IMR-90 (cell line): Measurements from ENCODE around the gene C8A. TPM values are rescaled to one million over a fixed set of nuclear protein-coding genes. Genes with fewer than 3 reads are reported as not detected.

Source experiments
- ATAC-seq: fragments of 200-7000 bp; cut with Tn5 transposase; 2 replicates; pipeline ENCODE4 v1.9.1; 2020; ENCODE audit warnings: low read depth, mild to moderate bottlenecking, moderate library complexity
- BruUV-seq: library from RNA; stranded (reverse); fragments of 400-500 nt; replicated peaks from 2 replicates; lab custom pipeline; 2021; lab: Mats Ljungman, UMichigan
- CTCF ChIA-PET: fragments of 300-600 bp; formaldehyde crosslinking; extraction: SDS; loops from one replicate; lab custom pipeline; 2021; ENCODE audit warnings: antibody characterized with exemption; lab: Yijun Ruan, JAX
- POLR2A ChIA-PET: fragments of 300-600 bp; sonication (Branson Sonifier 250); formaldehyde crosslinking; loops from one replicate; lab custom pipeline; 2022; ENCODE audit warnings: antibody characterized with exemption; ENCODE audit not compliant: unreplicated experiment; lab: Charles Lee
- DNase-seq: peaks from one replicate; pipeline ENCODE4 v3.0.0; 2013
- H2AFZ ChIP-seq: replicated peaks from 2 replicates; pipeline ENCODE3; 2013; ENCODE audit warnings: low read length, mild to moderate bottlenecking; ENCODE audit not compliant: poor library complexity
- H2AK5ac ChIP-seq: 2 replicates; pipeline ENCODE4 v1.6.1; 2013; ENCODE audit warnings: low read depth, low read length, inconsistent platforms
- H2AK9ac ChIP-seq: replicated peaks from 2 replicates; pipeline ENCODE3; 2013; ENCODE audit warnings: mild to moderate bottlenecking, low read depth, low read length, moderate library complexity; ENCODE audit not compliant: poor library complexity
- H2BK120ac ChIP-seq: 2 replicates; pipeline ENCODE4 v1.6.1; 2013; ENCODE audit warnings: low read depth, low read length, inconsistent platforms
- H2BK15ac ChIP-seq: 3 replicates; pipeline ENCODE4 v1.6.1; 2013; ENCODE audit warnings: low read depth, low read length, inconsistent platforms
- H2BK20ac ChIP-seq: 2 replicates; pipeline ENCODE4 v1.6.1; 2013; ENCODE audit warnings: low read depth, mild to moderate bottlenecking, inconsistent platforms, low read length, moderate library complexity
- H2BK5ac ChIP-seq: 2 replicates; pipeline ENCODE4 v1.6.1; 2013; ENCODE audit warnings: mild to moderate bottlenecking, low read depth, low read length, inconsistent platforms; ENCODE audit not compliant: poor library complexity, severe bottlenecking
- H3K14ac ChIP-seq: replicated peaks from 2 replicates; pipeline ENCODE4 v1.6.1; 2013; ENCODE audit warnings: low read depth, low read length, inconsistent platforms
- H3K18ac ChIP-seq: 2 replicates; pipeline ENCODE4 v1.6.1; 2013; ENCODE audit warnings: low read depth, low read length, control low read depth
- H3K23ac ChIP-seq: 2 replicates; pipeline ENCODE4 v1.6.1; 2013; ENCODE audit warnings: low read depth, low read length, inconsistent platforms
- H3K27ac ChIP-seq: 2 replicates; pipeline ENCODE4 v1.5.1; 2013; ENCODE audit warnings: mild to moderate bottlenecking, control low read depth, low read length; ENCODE audit not compliant: insufficient read depth
- H3K27me3 ChIP-seq: 2 replicates; pipeline ENCODE4 v1.6.1; 2013; ENCODE audit warnings: low read length; ENCODE audit not compliant: control insufficient read depth, insufficient read depth
- H3K36me3 ChIP-seq: 2 replicates; pipeline ENCODE4 v1.6.1; 2013; ENCODE audit warnings: low read length, mixed read lengths; ENCODE audit not compliant: control insufficient read depth, insufficient read depth
- H3K4ac ChIP-seq: 2 replicates; pipeline ENCODE4 v1.6.1; 2013; ENCODE audit warnings: low read depth, low read length, inconsistent platforms
- H3K4me1 ChIP-seq: 2 replicates; pipeline ENCODE4 v1.6.1; 2013; ENCODE audit warnings: low read length, mixed read lengths; ENCODE audit not compliant: control insufficient read depth, insufficient read depth
- H3K4me2 ChIP-seq: 2 replicates; pipeline ENCODE4 v1.6.1; 2013; ENCODE audit warnings: low read depth, mild to moderate bottlenecking, control low read depth, low read length, moderate library complexity
- H3K4me3 ChIP-seq: 2 replicates; pipeline ENCODE4 v1.5.1; 2013; ENCODE audit warnings: low read depth, mild to moderate bottlenecking, control low read depth, low read length, moderate library complexity; ENCODE audit not compliant: insufficient read depth
- H3K56ac ChIP-seq: 2 replicates; pipeline ENCODE4 v1.6.1; 2013; ENCODE audit warnings: low read length, inconsistent platforms; ENCODE audit not compliant: insufficient read depth; ENCODE audit errors: extremely low read depth
- H3K79me1 ChIP-seq, 2 experiments: 2 replicates each; pipeline ENCODE4 v1.6.1; 2013; ENCODE audit warnings: low read length in 2 of 2, inconsistent platforms in 1 of 2, low read depth in 1 of 2
- H3K9ac ChIP-seq: 2 replicates; pipeline ENCODE4 v1.6.1; 2013; ENCODE audit warnings: low read depth, low read length, control low read depth
- H3K9me1 ChIP-seq: 2 replicates; pipeline ENCODE4 v1.6.1; 2013; ENCODE audit warnings: low read length, inconsistent platforms; ENCODE audit not compliant: insufficient read depth
- H3K9me3 ChIP-seq: 2 replicates; pipeline ENCODE4 v1.6.1; 2013; ENCODE audit warnings: low read length; ENCODE audit not compliant: control insufficient read depth, insufficient read depth
- H4K20me1 ChIP-seq: 2 replicates; pipeline ENCODE4 v1.6.1; 2013; ENCODE audit warnings: low read length, inconsistent platforms; ENCODE audit not compliant: insufficient read depth
- H4K5ac ChIP-seq: 2 replicates; pipeline ENCODE4 v1.6.1; 2013; ENCODE audit warnings: mild to moderate bottlenecking, low read depth, low read length, control low read depth
- H4K8ac ChIP-seq, 2 experiments: 2 replicates each; pipeline ENCODE4 v1.6.1; 2013; ENCODE audit warnings: low read depth in 2 of 2, low read length in 2 of 2, control low read depth in 1 of 2, inconsistent platforms in 1 of 2
- H4K91ac ChIP-seq: 2 replicates; pipeline ENCODE4 v1.6.1; 2013; ENCODE audit warnings: low read depth, low read length, inconsistent platforms; ENCODE audit not compliant: insufficient read depth
- CEBPB ChIP-seq: IDR thresholded peaks from 2 replicates; pipeline ENCODE4 v1.6.1; 2012; ENCODE audit warnings: low read depth, low read length, improper control_type of control experiment
- CHD1 ChIP-seq: IDR thresholded peaks from 2 replicates; pipeline ENCODE4 v1.6.1; 2012; ENCODE audit warnings: low read depth, low read length, improper control_type of control experiment
- CTCF ChIP-seq: conservative IDR thresholded peaks from 2 replicates; pipeline ENCODE4 v1.5.1; 2012; ENCODE audit warnings: mild to moderate bottlenecking, low read depth, low read length, improper control_type of control experiment
- ELK1 ChIP-seq: fragments of 150-350 bp; IDR thresholded peaks from 2 replicates; pipeline ENCODE4 v1.6.1; 2016; ENCODE audit warnings: low read depth, mild to moderate bottlenecking, low read length, moderate library complexity, borderline replicate concordance
- MAZ ChIP-seq: IDR thresholded peaks from 2 replicates; pipeline ENCODE4 v1.6.1; 2012; ENCODE audit warnings: low read depth, mild to moderate bottlenecking, low read length, improper control_type of control experiment, moderate library complexity, borderline replicate concordance
- MXI1 ChIP-seq: IDR thresholded peaks from 2 replicates; pipeline ENCODE4 v1.6.1; 2012; ENCODE audit warnings: low read depth, mild to moderate bottlenecking, low read length, moderate library complexity, borderline replicate concordance
- POLR2A ChIP-seq: IDR thresholded peaks from 2 replicates; pipeline ENCODE4 v1.6.1; 2012; ENCODE audit warnings: mild to moderate bottlenecking, low read depth, low read length
- RCOR1 ChIP-seq: IDR thresholded peaks from 2 replicates; pipeline ENCODE4 v1.6.1; 2012; ENCODE audit warnings: mild to moderate bottlenecking, low read length, improper control_type of control experiment; ENCODE audit not compliant: insufficient replicate concordance
- RFX5 ChIP-seq: IDR thresholded peaks from 2 replicates; pipeline ENCODE4 v1.8.0; 2012; ENCODE audit warnings: low read depth, mild to moderate bottlenecking, low read length, moderate library complexity
- SMC3 ChIP-seq: fragments of 150-350 bp; IDR thresholded peaks from 2 replicates; pipeline ENCODE4 v1.6.1; 2016; ENCODE audit warnings: low read depth, mild to moderate bottlenecking, antibody characterized with exemption, low read length, moderate library complexity
- WGBS, 2 experiments: methylation state at CpG; one replicate each; pipeline versions ENCODE4 v1.1.5 to v1.1.7; 2013; ENCODE audit warnings: missing lambda C conversion rate in 2 of 2; ENCODE audit not compliant: insufficient read length in 1 of 2; ENCODE audit errors: extremely low coverage in 2 of 2; 5-methylcytosine and 5-hydroxymethylcytosine counted together
- dilution Hi-C: fragments of 300-500 bp; cut with HindIII; formaldehyde crosslinking; loops from one replicate; pipeline ENCODE4 v1.14.3; 2018; ENCODE audit warnings: low sequenced_read_pairs; ENCODE audit not compliant: unreplicated experiment
- in situ Hi-C: fragments of 300-500 bp; cut with MboI; formaldehyde crosslinking; loops from 3 replicates; pipeline ENCODE4 v1.14.3; 2019; ENCODE audit warnings: low sequenced_read_pairs, inconsistent platforms, mixed read lengths
- intact Hi-C: fragments of 100-400 bp; cut with micrococcal nuclease; formaldehyde crosslinking; loops from 2 replicates; pipeline ENCODE4 v1.10.0; 2022
- polyA plus RNA-seq, 3 experiments: library from polyadenylated mRNA; depleted of rRNA; stranded (reverse); fragments of >200 nt; gene quantifications; 2 replicates each; pipeline ENCODE4 v1.2.3, GENCODE V29; 2012; ENCODE audit warnings: low replicate concordance in 1 of 3
- total RNA-seq: library from RNA; depleted of rRNA; stranded (reverse); fragments of >200 nt; gene quantifications from 2 replicates; pipeline ENCODE4 v1.2.3, GENCODE V29; 2012

Gene C8A
- total and polyA plus RNA-seq, 2 of the 4 experiments (the other 2 are of a cell fraction) = not detected

- Histone ChIP-seq H3K27ac (no peak overlapping the region), H3K4me3 (no peak overlapping the region), H2BK15ac (no peak overlapping the region), H3K18ac (no peak overlapping the region), H3K14ac (no peak overlapping the region), H3K4me1 (peaks cover 5% of the 10 kb centered on the region; the same call in 1 of the 2 replicates), H2AK5ac (0 out of 2 replicates have a peak overlapping the region, but pooled peaks have one; percentile 12), H4K8ac (no peak overlapping the region), H2BK120ac (no peak overlapping the region), H3K79me1 (no peaks in the 10 kb centered on the region), H2BK20ac (0 out of 2 replicates have a peak overlapping the region, but pooled peaks have one; percentile 20), H3K4ac (no peak overlapping the region), H3K23ac (no peak overlapping the region), H3K9me1 (peaks cover 7% of the 10 kb centered on the region; the same call in 1 of the 2 replicates), H3K9me3 (peaks cover 8% of the 10 kb centered on the region), H3K4me2 (no peak overlapping the region), H2AFZ (no peak overlapping the region), H4K5ac (no peak overlapping the region), H2AK9ac (no peak overlapping the region), H3K27me3 (no peaks in the 10 kb centered on the region), H4K91ac (no peak overlapping the region), H3K36me3 (no peaks in the 10 kb centered on the region), H2BK5ac (no peak overlapping the region), H3K9ac (no peak overlapping the region), H4K20me1 (no peaks in the 10 kb centered on the region), H3K56ac (no peak overlapping the region)
- no peak for ATAC-seq
- POLR2A ChIA-PET = no interaction called here
- TF ChIP-seq CHD1 (no peak), MXI1 (no peak), RCOR1 (no peak), CTCF (no peak), POLR2A (no peak), MAZ (no peak), ELK1 (no peak), SMC3 (no peak), RFX5 (no peak), CEBPB (no peak)
- CTCF ChIA-PET = no interaction called here
- WGBS, 2 experiments = 91% methylated on average over 5 of the region's 5 CpGs; no CpG with 5 or more reads in 1 of the 2 experiments
- dilution Hi-C loops = no loop called here
- intact Hi-C loops = loop anchor here (10.0 kb wide), 1 partner anchor 939 kb away; no protein-coding TSS in a partner anchor
- in situ Hi-C loops = loop anchor here (25.0 kb wide), 1 partner anchor 652 kb away; no protein-coding TSS in a partner anchor
- DNase-seq = no peak
- no TSS peak for BruUV-seq
These were observed 18.9 kb upstream of the C8A start for GRCh38 chr1:56835657-56836056.
